ENCODE data around the gene GLCE.

The GLCE gene

GRCh38 chr15:69277316-69277715, 116.9 kb downstream of the GLCE start:
- TF ChIP-seq CTCF (IDR thresholded peaks at IDR 0.05; ENCODE audit: extremely low read depth, insufficient read depth, missing control alignments): no peak
- no peak for DNase-seq (ENCODE audit: low spot score)
- in situ Hi-C loops (cut with MboI; ENCODE audit: low pct_unique_long_range_greater_than_20kb, low sequenced_read_pairs, unreplicated experiment): no loop called here

DNA sequence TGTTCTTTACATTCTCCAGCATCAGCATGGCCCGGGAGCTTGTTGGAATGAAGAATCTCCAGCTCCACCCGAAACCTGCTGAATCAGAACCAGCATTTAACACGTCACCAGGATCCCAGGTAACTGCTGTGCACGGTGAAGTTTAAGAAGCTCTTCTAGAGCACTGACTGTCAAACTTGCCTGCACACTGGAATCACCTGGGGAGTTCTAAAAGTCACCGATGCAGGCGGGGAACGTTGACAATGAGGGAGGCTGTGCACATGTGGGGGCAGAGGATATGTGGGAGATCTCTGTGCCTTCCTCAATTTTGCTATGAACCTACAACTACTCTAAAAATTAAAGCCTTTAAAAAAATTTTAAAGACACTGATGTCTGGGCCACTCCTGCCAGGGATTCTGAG, 119.2 kb downstream of the GLCE start:
- no peak for TF ChIP-seq CTCF (IDR thresholded peaks at IDR 0.05; ENCODE audit: extremely low read depth, insufficient read depth, missing control alignments)
- in situ Hi-C loops (cut with MboI; ENCODE audit: low pct_unique_long_range_greater_than_20kb, low sequenced_read_pairs, unreplicated experiment): no loop called here
- DNase-seq (ENCODE audit: low spot score): no peak

DNA sequence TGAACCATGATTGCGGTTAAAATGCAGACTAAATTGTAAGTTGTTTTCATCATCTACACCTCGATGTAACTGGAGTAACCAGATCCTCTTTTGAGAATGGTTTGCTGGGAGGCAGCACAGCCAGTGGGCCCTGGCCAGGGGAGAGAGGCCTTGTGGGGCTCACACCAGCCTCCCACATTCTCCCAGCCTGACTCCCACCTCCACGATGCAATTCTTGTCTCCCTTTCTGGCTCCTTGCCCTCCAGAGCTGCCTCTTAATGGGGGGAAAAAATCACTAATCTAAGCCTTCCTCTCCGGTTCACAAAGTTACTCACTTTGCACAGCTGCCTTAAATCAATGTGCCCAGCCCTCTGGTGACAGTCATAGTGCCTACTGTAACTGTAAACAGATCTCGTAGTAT, 120.3 kb downstream of the GLCE start:
- no peak for DNase-seq (ENCODE audit: low spot score)
- in situ Hi-C loops (cut with MboI; ENCODE audit: low pct_unique_long_range_greater_than_20kb, low sequenced_read_pairs, unreplicated experiment): no loop called here
- no peak for TF ChIP-seq CTCF (IDR thresholded peaks at IDR 0.05; ENCODE audit: extremely low read depth, insufficient read depth, missing control alignments)

GRCh38 chr15:69282104-69282743, 121.8 kb downstream of the GLCE start:
- DNase-seq (ENCODE audit: low spot score): no peak
- TF ChIP-seq CTCF (IDR thresholded peaks at IDR 0.05; ENCODE audit: extremely low read depth, insufficient read depth, missing control alignments): no peak
- in situ Hi-C loops (cut with MboI; ENCODE audit: low pct_unique_long_range_greater_than_20kb, low sequenced_read_pairs, unreplicated experiment): no loop called here

- no peak for TF ChIP-seq CTCF (IDR thresholded peaks at IDR 0.05; ENCODE audit: extremely low read depth, insufficient read depth, missing control alignments)
- DNase-seq (ENCODE audit: low spot score): no peak
- in situ Hi-C loops (cut with MboI; ENCODE audit: low pct_unique_long_range_greater_than_20kb, low sequenced_read_pairs, unreplicated experiment): no loop called here
These were observed 125.4 kb downstream of the GLCE start for GRCh38 chr15:69285834-69286233.

GRCh38 chr15:69288011-69288410, 127.6 kb downstream of the GLCE start:
- TF ChIP-seq CTCF (IDR thresholded peaks at IDR 0.05; ENCODE audit: extremely low read depth, insufficient read depth, missing control alignments): no peak
- in situ Hi-C loops (cut with MboI; ENCODE audit: low pct_unique_long_range_greater_than_20kb, low sequenced_read_pairs, unreplicated experiment): no loop called here
- no peak for DNase-seq (ENCODE audit: low spot score)

Data from GM13977 (cell line).